C4-2B (cell line): ENCODE measurements around the gene IRAK4.

Experiments used
- ZFX ChIP-seq: fragments of 450-650 bp; IDR thresholded peaks from 2 replicates; pipeline ENCODE4 v1.6.1; 2017
- TF ChIP-seq, protein P1 (sequence below): fragments of 450-650 bp; conservative IDR thresholded peaks from 2 replicates; pipeline ENCODE4 v1.5.1; 2017; ENCODE audit warnings: mild to moderate bottlenecking

DNA sequence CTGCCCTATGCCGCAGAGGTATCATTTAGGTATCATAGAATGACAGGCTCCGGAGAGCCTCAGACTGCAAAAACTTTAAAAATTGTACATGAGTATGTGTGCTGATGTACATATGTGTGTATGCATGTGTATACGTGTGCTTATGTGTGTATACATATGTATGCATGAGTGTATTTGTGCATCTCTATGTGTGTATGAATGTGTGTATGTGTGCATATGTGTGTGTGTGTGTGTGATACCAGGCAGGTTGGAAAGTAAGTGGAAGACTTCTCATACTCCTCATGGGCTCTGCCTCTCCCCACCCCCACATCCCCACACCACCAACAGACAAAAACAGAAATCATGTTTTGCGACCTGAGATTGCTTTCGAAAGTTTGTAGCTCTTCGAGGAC lies 76.5 kb downstream of the IRAK4 start:
- TF ChIP-seq, protein P1, sequence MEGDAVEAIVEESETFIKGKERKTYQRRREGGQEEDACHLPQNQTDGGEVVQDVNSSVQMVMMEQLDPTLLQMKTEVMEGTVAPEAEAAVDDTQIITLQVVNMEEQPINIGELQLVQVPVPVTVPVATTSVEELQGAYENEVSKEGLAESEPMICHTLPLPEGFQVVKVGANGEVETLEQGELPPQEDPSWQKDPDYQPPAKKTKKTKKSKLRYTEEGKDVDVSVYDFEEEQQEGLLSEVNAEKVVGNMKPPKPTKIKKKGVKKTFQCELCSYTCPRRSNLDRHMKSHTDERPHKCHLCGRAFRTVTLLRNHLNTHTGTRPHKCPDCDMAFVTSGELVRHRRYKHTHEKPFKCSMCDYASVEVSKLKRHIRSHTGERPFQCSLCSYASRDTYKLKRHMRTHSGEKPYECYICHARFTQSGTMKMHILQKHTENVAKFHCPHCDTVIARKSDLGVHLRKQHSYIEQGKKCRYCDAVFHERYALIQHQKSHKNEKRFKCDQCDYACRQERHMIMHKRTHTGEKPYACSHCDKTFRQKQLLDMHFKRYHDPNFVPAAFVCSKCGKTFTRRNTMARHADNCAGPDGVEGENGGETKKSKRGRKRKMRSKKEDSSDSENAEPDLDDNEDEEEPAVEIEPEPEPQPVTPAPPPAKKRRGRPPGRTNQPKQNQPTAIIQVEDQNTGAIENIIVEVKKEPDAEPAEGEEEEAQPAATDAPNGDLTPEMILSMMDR: no peak
- no peak for TF ChIP-seq ZFX
